Endothelial cell of umbilical vein (primary cell): ENCODE data around the gene HP. TPM values are rescaled to one million over a fixed set of nuclear protein-coding genes. Genes with fewer than 3 reads are reported as not detected.

Source experiments
- BruUV-seq: library from RNA; stranded (reverse); fragments of 400-500 nt; replicated peaks from 2 replicates; lab custom pipeline; 2021; lab: Mats Ljungman, UMichigan
- CTCF ChIA-PET: fragments of 300-600, 350-600 bp; sonication (Branson Sonifier 250); formaldehyde crosslinking; loops from one replicate; lab custom pipeline; 2021; ENCODE audit warnings: antibody characterized with exemption, inconsistent platforms; lab: Charles Lee
- POLR2A ChIA-PET: fragments of 300-600, 350-600 bp; sonication (Branson Sonifier 250); formaldehyde crosslinking; loops from one replicate; lab custom pipeline; 2021; ENCODE audit warnings: antibody characterized with exemption, inconsistent platforms; lab: Charles Lee
- DNase-seq: peaks from one replicate; pipeline ENCODE4 v3.0.0-alpha.2; 2011; ENCODE audit warnings: low read depth, low spot score
- FAIRE-seq: peaks from 2 replicates; lab custom pipeline; 2011; peaks lifted over from hg19 to GRCh38; lab: Jason Lieb, UNC
- H2AFZ ChIP-seq: 2 replicates; pipeline ENCODE4 v1.6.0; 2012; ENCODE audit warnings: low read depth, low read length, control low read depth, inconsistent platforms
- H3K27ac ChIP-seq: 2 replicates; pipeline ENCODE4 v1.5.1; 2011; ENCODE audit warnings: low read depth, mild to moderate bottlenecking, control low read depth, low read length, moderate library complexity; ENCODE audit not compliant: insufficient read depth
- H3K27me3 ChIP-seq, 2 experiments: 2 replicates each; pipeline versions ENCODE4 v1.6.0 to v1.6.1; 2011; ENCODE audit warnings: low read length in 2 of 2, mixed read lengths in 1 of 2; ENCODE audit not compliant: control insufficient read depth in 2 of 2, insufficient read depth in 2 of 2
- H3K36me3 ChIP-seq, 2 experiments: 2 replicates in 1 of 2; 3 replicates in 1 of 2; pipeline ENCODE4 v1.5.1; 2011; ENCODE audit warnings: low read length in 2 of 2, mild to moderate bottlenecking in 1 of 2, moderate library complexity in 1 of 2; ENCODE audit not compliant: control insufficient read depth in 2 of 2, insufficient read depth in 2 of 2; ENCODE audit errors: extremely low read depth in 1 of 2
- H3K4me1 ChIP-seq: 3 replicates; pipeline ENCODE4 v1.5.1; 2011; ENCODE audit warnings: mild to moderate bottlenecking, low read length; ENCODE audit not compliant: control insufficient read depth, insufficient read depth; ENCODE audit errors: extremely low read depth
- H3K4me2 ChIP-seq: 2 replicates; pipeline ENCODE4 v1.6.1; 2011; ENCODE audit warnings: low read length, control low read depth, mixed read lengths; ENCODE audit not compliant: insufficient read depth
- H3K4me3 ChIP-seq, 3 experiments: fragments of 200-600 bp in 1 of 3; sonication (generic), shearing (Covaris generic) in 1 of 3; replicated peaks in 1 of 3; 2 replicates each; pipeline ENCODE4 v1.5.1; 2011 to 2016; ENCODE audit warnings: control low read depth in 3 of 3, low read length in 3 of 3, mild to moderate bottlenecking in 2 of 3, inconsistent platforms in 1 of 3, low read depth in 1 of 3, moderate library complexity in 1 of 3; ENCODE audit not compliant: insufficient read depth in 1 of 3
- H3K79me2 ChIP-seq: 2 replicates; pipeline ENCODE4 v1.6.0; 2012; ENCODE audit warnings: low read length, inconsistent platforms; ENCODE audit not compliant: control insufficient read depth, insufficient read depth
- H3K9ac ChIP-seq: replicated peaks from 2 replicates; pipeline ENCODE3; 2011; ENCODE audit warnings: low read length, control low read depth; ENCODE audit not compliant: insufficient read depth; ENCODE audit errors: extremely low read depth
- H3K9me1 ChIP-seq: replicated peaks from 3 replicates; pipeline ENCODE4 v1.6.0; 2011; ENCODE audit warnings: mild to moderate bottlenecking, low read length; ENCODE audit not compliant: control insufficient read depth, insufficient read depth; ENCODE audit errors: extremely low read depth
- H3K9me3 ChIP-seq: replicated peaks from 2 replicates; pipeline ENCODE4 v1.5.1; 2012; ENCODE audit warnings: low read length, inconsistent platforms; ENCODE audit not compliant: control insufficient read depth, insufficient read depth
- H4K20me1 ChIP-seq: replicated peaks from 2 replicates; pipeline ENCODE3; 2011; ENCODE audit warnings: mild to moderate bottlenecking, low read length; ENCODE audit not compliant: control insufficient read depth, insufficient read depth; ENCODE audit errors: extremely low read depth
- EZH2 ChIP-seq: IDR thresholded peaks from 2 replicates; pipeline ENCODE4 v1.6.1; 2012; ENCODE audit warnings: borderline replicate concordance, low read depth, mild to moderate bottlenecking, moderate library complexity, low read length, inconsistent platforms; ENCODE audit not compliant: severe bottlenecking
- FOS ChIP-seq: IDR thresholded peaks from 2 replicates; pipeline ENCODE4 v1.6.1; 2011; ENCODE audit warnings: mild to moderate bottlenecking, low read length, moderate library complexity, borderline replicate concordance; ENCODE audit not compliant: insufficient read depth
- GATA2 ChIP-seq: IDR thresholded peaks from 2 replicates; pipeline ENCODE4 v1.7.0; 2011; ENCODE audit warnings: low read depth, mild to moderate bottlenecking, moderate library complexity, mixed read lengths, low read length; ENCODE audit not compliant: insufficient read length, insufficient read depth
- JUN ChIP-seq: IDR thresholded peaks from 2 replicates; pipeline ENCODE4 v1.6.1; 2011; ENCODE audit warnings: borderline replicate concordance, low read depth; ENCODE audit not compliant: insufficient read length, insufficient read depth
- MYC ChIP-seq: IDR thresholded peaks from one replicate; pipeline ENCODE4 v1.6.1; 2011; ENCODE audit warnings: mild to moderate bottlenecking, low read depth, low read length
- POLR2A ChIP-seq: IDR thresholded peaks from 2 replicates; pipeline ENCODE4 v1.6.1; 2012; ENCODE audit warnings: low read depth, mild to moderate bottlenecking, control low read depth, low read length
- POLR2AphosphoS5 ChIP-seq: IDR thresholded peaks from 2 replicates; pipeline ENCODE4 v1.6.1; 2012; ENCODE audit warnings: low read depth, mild to moderate bottlenecking, control low read depth, low read length, moderate library complexity; ENCODE audit not compliant: insufficient read depth
- dilution Hi-C: fragments of 300-500 bp; cut with MboI; formaldehyde crosslinking; loops from one replicate; pipeline ENCODE4 v1.15.0; 2019; ENCODE audit warnings: low sequenced_read_pairs; ENCODE audit not compliant: extremely low pct_ligation_motif_present
- intact Hi-C: fragments of 100-400 bp; cut with micrococcal nuclease; formaldehyde crosslinking; loops from one replicate; pipeline ENCODE4 v1.10.0; 2022
- polyA plus RNA-seq, 4 experiments: library from polyadenylated mRNA; depleted of rRNA in 3 of 4; stranded (reverse) in 3 of 4; unstranded in 1 of 4; fragments of >200 nt; gene quantifications; 2 replicates each; pipeline versions ENCODE4 v1.2.1 to v1.2.3, GENCODE V29; 2011 to 2012; ENCODE audit warnings: missing spikeins in 1 of 4
- total RNA-seq: library from RNA; stranded (reverse); gene quantifications from 2 replicates; pipeline ENCODE4 v1.2.3, GENCODE V29; 2021
- TF ChIP-seq, protein P1 (sequence below): IDR thresholded peaks from 2 replicates; pipeline ENCODE4 v1.6.1; 2011; ENCODE audit not compliant: insufficient read depth, insufficient read length
- TF ChIP-seq, protein P2 (sequence below), 2 donors: IDR thresholded peaks; 1 replicate in 1 of 2; 2 replicates in 1 of 2; pipeline ENCODE4 v1.5.1; 2011; ENCODE audit warnings: low read length in 2 of 2, mild to moderate bottlenecking in 2 of 2, moderate library complexity in 2 of 2, control low read depth in 1 of 2, inconsistent platforms in 1 of 2, low read depth in 1 of 2; ENCODE audit not compliant: insufficient read depth in 1 of 2; ENCODE audit errors: extremely low read depth in 1 of 2

Gene HP
- total and polyA plus RNA-seq, 2 donors (not counting 3 experiments of a cell fraction or from before 2014, with no cell fraction given): not detected

- Histone ChIP-seq H3K36me3 (peaks cover 9 to 28% of the 10 kb centered on the region in 2 experiments), H3K9me3 (no peaks in the 10 kb centered on the region), H3K79me2 (peaks cover 60% of the 10 kb centered on the region), H3K9ac (peak within 1 kb of the TSS; percentile 91), H3K27ac (peak within 1 kb of the TSS; percentile 80), H3K4me3 (peak within 1 kb of the TSS; percentile 59 to 98 (median 87)), H3K9me1 (no peaks in the 10 kb centered on the region), H2AFZ (peak within 1 kb of the TSS; percentile 78), H3K27me3 (no peaks in the 10 kb centered on the region), H4K20me1 (no peaks in the 10 kb centered on the region), H3K4me2 (peak within 1 kb of the TSS; percentile 99), H3K4me1 (peaks cover 18% of the 10 kb centered on the region)
- ChIA-PET POLR2A (no interaction called here), CTCF (interaction anchor here (0.6 to 1.8 kb wide), 6 partner anchors 10 to 468 kb away, joined by 3 to 8 read pairs (median 4); no protein-coding TSS in a partner anchor)
- intact Hi-C loops (loop anchor here (1.0 to 10.0 kb wide), 7 partner anchors 27 to 974 kb away; partner anchors contain the start of genes AP1G1, DHODH, IST1 and PHLPP2), dilution Hi-C loops (no loop called here)
- DNase-seq (peak; percentile 99), FAIRE-seq (peak; percentile 97)
- BruUV-seq: TSS peak; percentile 50
- no peak for TF ChIP-seq JUN
- TF ChIP-seq FOS: no peak
- TF ChIP-seq EZH2: no peak
- TF ChIP-seq POLR2AphosphoS5: peak; percentile 44
- no peak for TF ChIP-seq GATA2
- TF ChIP-seq MYC: peak; percentile 13
- TF ChIP-seq, protein P1, sequence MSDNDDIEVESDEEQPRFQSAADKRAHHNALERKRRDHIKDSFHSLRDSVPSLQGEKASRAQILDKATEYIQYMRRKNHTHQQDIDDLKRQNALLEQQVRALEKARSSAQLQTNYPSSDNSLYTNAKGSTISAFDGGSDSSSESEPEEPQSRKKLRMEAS: peak; percentile 11
- TF ChIP-seq, protein P2, sequence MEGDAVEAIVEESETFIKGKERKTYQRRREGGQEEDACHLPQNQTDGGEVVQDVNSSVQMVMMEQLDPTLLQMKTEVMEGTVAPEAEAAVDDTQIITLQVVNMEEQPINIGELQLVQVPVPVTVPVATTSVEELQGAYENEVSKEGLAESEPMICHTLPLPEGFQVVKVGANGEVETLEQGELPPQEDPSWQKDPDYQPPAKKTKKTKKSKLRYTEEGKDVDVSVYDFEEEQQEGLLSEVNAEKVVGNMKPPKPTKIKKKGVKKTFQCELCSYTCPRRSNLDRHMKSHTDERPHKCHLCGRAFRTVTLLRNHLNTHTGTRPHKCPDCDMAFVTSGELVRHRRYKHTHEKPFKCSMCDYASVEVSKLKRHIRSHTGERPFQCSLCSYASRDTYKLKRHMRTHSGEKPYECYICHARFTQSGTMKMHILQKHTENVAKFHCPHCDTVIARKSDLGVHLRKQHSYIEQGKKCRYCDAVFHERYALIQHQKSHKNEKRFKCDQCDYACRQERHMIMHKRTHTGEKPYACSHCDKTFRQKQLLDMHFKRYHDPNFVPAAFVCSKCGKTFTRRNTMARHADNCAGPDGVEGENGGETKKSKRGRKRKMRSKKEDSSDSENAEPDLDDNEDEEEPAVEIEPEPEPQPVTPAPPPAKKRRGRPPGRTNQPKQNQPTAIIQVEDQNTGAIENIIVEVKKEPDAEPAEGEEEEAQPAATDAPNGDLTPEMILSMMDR (IDR thresholded peaks at IDR 0.05; ENCODE audit: extremely low read depth in 1 of 2, insufficient read depth in 1 of 2, low read depth in 1 of 2, low read length in 2 of 2): no peak
- TF ChIP-seq POLR2A: peak; percentile 81
These were observed 39.4 kb downstream of the HP start, which contains the start of the genes DHX38 and TXNL4B for GRCh38 chr16:72093448-72094265. TSS of gene DHX38 (plus strand) at chr16:72093847. CDS start at chr16:72096158, 2,311 bp downstream. TSS of gene TXNL4B (minus strand) at chr16:72093620. CDS start at chr16:72090749, 2,871 bp downstream.
